Measurements from ENCODE around the gene FBXW9.
"Not testable (repeated sequence)": the region's sequence is repeated elsewhere in the genome, so short reads cannot be mapped to it uniquely, and the experiment has no call there.

The FBXW9 gene

DNA sequence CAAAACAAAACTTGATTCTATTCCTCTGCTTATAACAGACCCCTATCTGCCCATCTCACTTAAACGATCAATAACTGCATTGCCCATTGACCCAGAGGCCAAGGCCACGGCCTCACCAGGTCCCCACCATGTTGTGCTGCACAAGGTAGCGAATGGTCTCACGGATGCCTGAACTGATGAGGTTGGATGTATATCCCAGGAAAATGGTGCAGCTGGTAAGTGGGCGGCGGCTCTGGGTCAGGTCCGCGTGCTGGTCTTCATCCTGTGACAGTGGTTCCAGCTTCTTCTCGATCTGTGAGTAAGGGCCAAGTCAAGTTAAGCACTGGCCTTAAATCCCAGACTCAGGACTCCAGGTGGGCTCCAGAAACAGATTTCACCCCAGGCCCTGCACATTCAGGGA, 16.4 kb downstream of the FBXW9 start:
- no peak for DNase-seq

- not testable (repeated sequence) for DNase-seq
Observed at GRCh38 chr19:12678039-12678438, 18.4 kb downstream of the FBXW9 start.

DNA sequence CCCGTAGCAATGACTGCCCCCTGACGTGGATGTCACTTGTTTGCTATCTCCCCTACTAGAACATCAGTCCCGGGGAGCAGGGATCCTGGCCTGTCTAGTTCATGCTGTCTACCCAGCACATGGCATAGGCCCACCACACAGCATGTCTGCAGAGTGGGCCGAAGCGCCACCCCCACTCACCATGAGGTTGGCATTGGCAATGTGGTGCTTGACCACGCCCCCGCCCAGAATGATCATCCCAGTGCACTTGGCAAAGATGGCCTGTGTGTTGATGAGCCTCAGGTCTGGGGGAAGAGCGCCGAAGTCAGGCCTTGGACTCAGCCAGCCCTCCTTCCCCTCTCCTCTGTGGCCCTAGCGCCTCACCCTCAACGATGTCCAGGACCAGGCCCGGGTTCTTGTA, 19.5 kb downstream of the FBXW9 start:
- DNase-seq, result no peak

DNA sequence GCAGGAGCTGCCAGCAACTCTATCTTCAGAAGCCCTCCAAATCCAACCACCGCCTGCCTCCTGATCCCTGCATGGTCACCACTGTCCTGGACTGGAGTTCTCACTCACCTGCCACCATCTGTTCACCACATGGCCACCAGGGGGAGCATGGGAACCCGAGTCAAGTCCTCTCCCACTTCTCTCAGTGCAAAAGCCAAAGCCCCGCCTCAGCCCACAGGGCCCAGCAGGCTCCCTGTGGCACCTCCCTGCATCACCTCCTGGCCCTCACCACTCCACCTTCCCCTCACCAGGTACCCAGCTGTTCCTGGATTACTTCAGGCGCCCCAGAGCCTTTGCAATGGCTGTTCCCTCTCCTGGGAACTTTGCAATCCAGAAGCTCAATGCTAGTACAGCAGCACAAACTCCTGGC, 20.0 kb downstream of the FBXW9 start:
- peak; percentile 70 for DNase-seq

GRCh38 chr19:12675940-12676339, 20.5 kb downstream of the FBXW9 start:
- DNase-seq, result no peak

- DNase-seq, result no peak
Observed at GRCh38 chr19:12675399-12675798, 21.0 kb downstream of the FBXW9 start.

DNA sequence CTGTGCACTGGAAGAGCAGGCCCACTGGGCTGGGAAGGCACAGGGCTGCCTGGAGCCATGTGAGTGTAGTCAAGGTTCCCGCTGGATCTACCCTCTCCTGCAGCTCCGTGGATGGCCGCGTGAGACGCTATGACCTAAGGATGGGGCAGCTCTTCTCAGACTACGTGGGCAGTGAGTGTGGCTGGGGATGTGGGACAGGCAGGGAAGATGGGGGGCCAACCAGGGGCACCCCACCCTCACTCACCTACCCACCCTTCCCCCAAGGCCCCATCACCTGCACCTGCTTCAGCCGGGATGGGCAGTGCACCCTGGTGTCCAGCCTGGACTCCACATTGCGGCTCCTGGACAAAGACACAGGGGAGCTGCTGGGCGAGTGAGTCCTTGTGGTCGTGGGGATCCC, 23.7 kb downstream of the FBXW9 start:
- no peak for DNase-seq

DNA sequence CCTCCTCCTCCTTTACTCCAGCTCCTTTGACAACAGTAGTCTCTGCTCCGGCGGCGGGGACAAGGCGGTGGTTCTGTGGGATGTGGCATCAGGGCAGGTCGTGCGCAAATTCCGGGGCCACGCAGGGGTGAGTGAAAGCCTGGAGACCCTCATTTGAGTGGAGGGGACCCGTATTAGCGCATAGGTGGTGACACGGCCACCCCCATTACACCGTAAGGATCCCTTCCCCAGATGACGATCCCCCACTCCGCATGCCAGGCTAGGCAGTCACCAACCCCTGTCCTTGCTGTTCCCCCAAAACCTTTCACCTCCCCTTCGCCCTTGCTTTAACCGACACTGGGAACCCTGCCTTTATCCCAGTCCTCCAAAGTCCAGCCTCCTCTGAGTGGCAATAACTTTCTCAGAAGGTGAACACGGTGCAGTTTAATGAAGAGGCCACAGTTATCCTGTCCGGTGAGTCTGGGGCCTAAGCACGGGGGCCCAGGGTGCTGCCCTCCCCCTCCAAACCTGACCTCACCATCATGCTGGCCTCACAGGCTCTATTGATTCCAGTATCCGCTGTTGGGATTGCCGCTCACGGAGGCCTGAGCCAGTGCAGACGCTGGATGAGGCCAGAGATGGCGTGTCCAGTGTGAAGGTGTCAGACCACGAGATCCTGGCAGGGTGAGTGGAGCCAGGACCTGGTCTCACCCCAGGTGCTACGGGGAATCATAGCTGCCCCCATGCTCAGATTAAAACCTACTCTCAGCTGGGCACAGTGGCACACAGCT, 26.1 kb downstream of the FBXW9 start:
- DNase-seq, result no peak

DNA sequence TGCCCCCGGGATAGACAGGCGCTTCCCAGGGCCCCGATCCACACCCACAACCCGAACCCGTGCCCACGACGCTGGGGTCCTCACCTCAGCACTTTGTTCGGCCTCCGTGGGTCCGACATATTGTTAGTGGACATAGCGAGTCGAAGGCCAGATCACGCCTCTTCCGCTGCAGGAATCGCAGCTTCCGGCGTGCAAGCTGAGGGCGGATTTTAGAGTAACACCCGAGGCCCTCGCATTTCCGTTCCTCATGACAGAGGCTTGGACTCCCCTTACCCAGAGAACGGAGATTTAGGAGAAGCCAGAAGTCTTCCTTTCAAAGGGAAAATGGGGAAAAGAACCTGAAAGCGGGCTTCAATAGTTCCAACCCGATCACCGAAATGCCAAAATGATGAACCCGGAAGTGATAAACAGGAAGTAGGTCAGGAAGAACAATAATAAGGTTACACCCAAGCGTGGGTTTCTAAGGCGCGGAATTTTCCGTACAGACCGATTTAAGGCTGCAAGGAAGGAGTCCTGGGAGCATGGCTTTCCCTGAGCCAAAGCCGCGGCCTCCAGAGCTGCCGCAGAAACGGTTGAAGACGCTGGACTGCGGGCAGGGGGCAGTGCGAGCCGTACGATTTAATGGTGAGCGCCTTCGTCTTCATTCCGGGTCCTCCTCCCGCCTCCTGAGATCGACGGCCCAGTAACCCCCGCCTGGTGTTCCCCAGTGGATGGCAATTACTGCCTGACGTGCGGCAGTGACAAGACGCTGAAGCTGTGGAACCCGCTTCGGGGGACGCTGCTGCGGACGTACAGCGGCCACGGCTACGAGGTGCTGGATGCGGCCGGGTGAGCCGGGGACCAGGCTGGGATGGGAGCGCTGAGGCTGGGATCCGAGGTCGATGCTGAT, 26.9 kb downstream of the FBXW9 start:
- DNase-seq, result peak; percentile 82

GRCh38 chr19:12668932-12669269, 27.5 kb downstream of the FBXW9 start:
- DNase-seq, result no peak

- no peak for DNase-seq
Observed at GRCh38 chr19:12668346-12668745, 28.1 kb downstream of the FBXW9 start.

- DNase-seq, result no peak
Observed at GRCh38 chr19:12667731-12668302, 28.6 kb downstream of the FBXW9 start.

DNA sequence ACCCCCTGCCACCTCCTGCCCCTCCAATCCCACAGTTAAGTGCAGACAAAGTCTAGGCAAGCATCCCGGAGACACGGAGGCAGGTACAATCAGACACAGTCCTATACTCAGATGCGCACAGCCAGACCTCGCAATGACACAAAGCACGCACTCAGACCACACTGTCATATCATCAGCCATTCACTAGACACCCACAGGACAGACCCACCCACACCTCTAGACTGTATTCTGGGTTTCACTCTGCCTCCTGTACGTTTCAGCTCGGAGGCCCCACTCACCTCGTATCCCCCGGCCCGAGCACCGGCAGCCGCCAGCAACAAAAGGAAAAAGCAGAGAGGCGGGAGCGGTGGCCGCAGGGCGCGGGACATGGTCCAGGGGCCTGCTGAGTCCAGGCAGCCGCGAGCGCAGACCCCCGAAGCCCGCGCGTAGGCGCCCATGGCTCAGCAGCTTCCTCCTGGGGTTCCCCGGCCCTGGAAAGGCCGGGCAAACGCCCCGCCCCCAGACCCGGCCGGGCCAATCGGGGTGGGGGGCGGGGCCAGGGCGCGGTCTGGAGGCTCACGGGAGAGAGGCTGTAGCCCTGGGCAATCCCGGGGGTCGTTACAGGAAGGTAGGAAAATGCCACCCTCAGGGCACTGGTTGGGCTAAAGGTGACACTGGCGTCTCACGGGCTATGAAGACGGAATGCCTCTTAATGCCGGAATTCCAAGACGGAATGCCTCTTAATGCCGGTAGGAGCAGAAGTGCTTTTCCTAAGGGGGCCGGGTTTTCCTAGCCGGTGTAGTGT, 30.0 kb downstream of the FBXW9 start, which contains the start of the genes MAN2B1 and WDR83:
TSS of gene MAN2B1 (minus strand) at position 478 of the 784 bp plus-strand sequence. CDS start at position 437, 41 bp downstream.
TSS of gene WDR83 (plus strand) at position 543 of the 784 bp plus-strand sequence. CDS start 2,984 bp downstream, outside the sequence.
- DNase-seq, result peak; percentile 63

GRCh38 chr19:12665671-12666264, 30.7 kb downstream of the FBXW9 start:
- no peak for DNase-seq

DNA sequence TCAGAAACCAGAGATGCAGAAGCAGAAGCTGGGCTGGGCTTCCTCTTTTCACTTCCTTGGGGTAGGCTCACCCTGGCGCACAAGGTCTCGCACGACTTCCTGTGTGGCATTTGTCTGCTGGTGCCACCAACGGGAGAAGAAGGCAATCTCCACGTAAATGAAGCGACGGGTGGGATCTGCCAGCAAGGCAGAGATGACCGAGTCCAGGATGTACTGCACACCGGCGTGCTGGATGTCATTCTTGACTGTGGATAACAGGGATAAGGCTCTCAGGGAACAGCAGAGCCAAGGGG, 31.2 kb downstream of the FBXW9 start:
- DNase-seq, result no peak

DNA sequence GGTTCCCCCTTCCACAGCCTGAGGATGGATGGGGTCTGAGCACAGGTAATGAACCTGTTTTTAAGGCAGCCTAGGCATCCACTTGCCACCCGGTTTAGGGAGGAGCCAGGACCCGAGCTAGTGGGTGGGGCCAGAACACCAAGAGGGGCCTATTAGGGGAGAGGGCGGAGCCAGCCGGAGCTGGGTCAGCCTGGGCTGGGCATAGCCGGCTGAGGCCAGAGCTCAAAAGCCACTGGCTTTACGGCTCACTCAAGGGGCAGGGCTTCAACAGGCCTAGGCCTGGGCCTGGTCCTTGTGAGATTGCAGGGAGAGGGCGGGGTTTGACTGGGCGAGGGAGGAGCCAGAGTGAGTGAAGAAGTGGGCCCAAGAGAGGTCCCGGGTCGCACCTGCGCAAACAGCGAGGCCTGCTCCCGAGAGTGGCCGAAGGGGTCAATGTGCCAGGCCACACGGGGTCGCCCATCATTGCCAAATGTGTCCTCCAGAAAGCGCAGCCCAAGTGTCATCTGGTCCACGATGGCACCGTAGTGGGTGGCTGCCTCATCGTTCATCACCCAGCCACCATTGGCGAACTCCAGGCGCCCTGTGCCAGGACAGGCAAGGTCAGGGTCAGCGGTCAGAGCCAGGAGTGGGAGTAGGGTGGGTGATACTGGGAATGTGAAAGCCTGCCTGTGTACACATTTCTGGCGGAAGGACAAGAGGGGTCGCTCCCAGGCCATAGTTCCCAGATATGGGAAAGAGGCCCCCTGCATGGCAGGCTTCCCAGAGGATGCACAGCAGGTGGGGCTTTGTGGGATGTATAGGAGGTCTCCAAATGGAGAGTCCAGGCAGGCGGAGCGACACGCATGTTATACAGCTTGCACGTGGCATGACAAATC, 31.8 kb downstream of the FBXW9 start:
- DNase-seq, result no peak

DNA sequence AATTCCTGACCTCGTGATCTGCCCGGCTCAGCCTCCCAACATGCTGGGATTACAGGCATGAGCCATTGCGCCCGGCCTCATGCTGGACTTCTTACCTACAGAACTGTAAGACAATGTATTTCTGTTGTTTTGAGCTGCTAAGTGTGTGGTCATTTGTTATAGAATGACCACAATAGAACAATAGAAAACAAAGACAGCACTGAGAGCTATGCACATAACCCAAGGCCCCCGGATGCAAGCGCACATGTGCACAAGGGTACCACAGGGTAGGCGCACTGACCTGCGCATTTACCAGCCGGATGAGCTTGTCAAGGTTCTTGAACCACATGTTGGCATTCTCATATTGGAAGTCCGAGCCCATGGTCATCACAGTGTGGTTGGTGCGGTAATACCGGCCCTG, 35.5 kb downstream of the FBXW9 start:
- no peak for DNase-seq

GRCh38 chr19:12657966-12658365, 38.5 kb downstream of the FBXW9 start:
- no peak for DNase-seq

- DNase-seq, result no peak
Observed at GRCh38 chr19:12656899-12657571, 39.4 kb downstream of the FBXW9 start.

DNA sequence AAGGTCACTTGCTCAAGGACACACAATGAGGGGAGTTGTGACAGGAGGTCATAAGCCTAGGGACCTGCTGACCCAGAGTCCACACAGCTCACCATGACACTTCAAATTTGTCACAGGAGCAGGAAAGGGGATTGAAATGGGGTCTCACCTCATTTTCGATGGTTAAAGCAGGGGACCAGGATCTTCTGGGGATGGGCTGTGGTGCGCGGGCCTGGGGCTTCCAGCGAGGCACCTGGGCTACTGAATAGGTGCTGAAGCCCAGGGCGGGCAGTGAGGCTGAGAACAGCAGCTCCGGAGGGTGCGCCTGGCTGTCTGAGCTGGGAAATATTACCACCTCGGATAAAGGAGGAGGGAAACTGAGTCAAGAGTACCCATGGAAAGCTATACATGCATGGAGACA, 40.9 kb downstream of the FBXW9 start:
- no peak for DNase-seq

GRCh38 chr19:12652219-12652618, 44.2 kb downstream of the FBXW9 start:
- DNase-seq, result no peak

Data from NCI-H510A (cell line).